GM12872 (cell line): ENCODE measurements around the gene ZNF132.

Experiments
- CTCF ChIP-seq: IDR thresholded peaks from 3 replicates; pipeline ENCODE4 v1.5.1; 2011; ENCODE audit warnings: low read depth, mild to moderate bottlenecking, low read length, moderate library complexity; ENCODE audit not compliant: insufficient read depth

The ZNF132 gene

GRCh38 chr19:58393725-58394033 is 46.3 kb downstream of the ZNF132 start:
- TF ChIP-seq CTCF = no peak

GRCh38 chr19:58392945-58393724 is 46.8 kb downstream of the ZNF132 start:
- TF ChIP-seq CTCF = no peak

- TF ChIP-seq CTCF = no peak
Observed at GRCh38 chr19:58388175-58388526, 51.8 kb downstream of the ZNF132 start.

- TF ChIP-seq CTCF = no peak
Observed at GRCh38 chr19:58387338-58388174, 52.4 kb downstream of the ZNF132 start.

- no peak for TF ChIP-seq CTCF
Observed at GRCh38 chr19:58386576-58387337, 53.2 kb downstream of the ZNF132 start, which contains the start of gene RPS5. Gene RPS5, plus strand, starts transcription at chr19:58387269. Its CDS starts 869 bp downstream, at chr19:58388138.

GRCh38 chr19:58385891-58386575 is 53.9 kb downstream of the ZNF132 start:
- TF ChIP-seq CTCF = no peak
